Body of pancreas (tissue), 4 donors: ENCODE data around the gene CDA.

Source experiments
- CTCF ChIP-seq, 7 experiments: fragments of 450-650 bp in 4 of 7; fragments of 200-600 bp in 3 of 7; sonication (generic) in 3 of 7; IDR thresholded peaks; one replicate each; pipeline ENCODE4 v1.5.1; 2016 to 2019; ENCODE audit warnings: antibody characterized with exemption in 7 of 7
- POLR2A ChIP-seq, 3 donors: fragments of 450-650 bp; IDR thresholded peaks; one replicate each; pipeline ENCODE4 v1.6.1; 2016; ENCODE audit warnings: antibody characterized with exemption in 3 of 3, mild to moderate bottlenecking in 2 of 3

- TF ChIP-seq CTCF (IDR thresholded peaks at IDR 0.05) (no peak), POLR2A (IDR thresholded peaks at IDR 0.05) (no peak)
These were observed 60.0 kb downstream of the CDA start for GRCh38 chr1:20648946-20649345.
